GM23338 (cell line): ENCODE results near the gene DST. TPM values are rescaled to one million over a fixed set of nuclear protein-coding genes. Genes with fewer than 3 reads are reported as not detected.

Experiments used
- ATAC-seq: fragments of 200-7000 bp; cut with Tn5 transposase; 3 replicates; pipeline ENCODE4 v1.9.1; 2020
- DNase-seq: peaks from one replicate; pipeline ENCODE4 v3.0.0-alpha.2; 2015; ENCODE audit warnings: low spot score
- H2AFZ ChIP-seq: fragments of 200-600 bp; sonication (generic); 2 replicates; pipeline ENCODE4 v1.8.0; 2016; ENCODE audit warnings: antibody characterized with exemption, mild to moderate bottlenecking, moderate library complexity
- H3F3A ChIP-seq: fragments of 200-600 bp; sonication (generic); replicated peaks from 2 replicates; pipeline ENCODE4 v1.8.0; 2017; ENCODE audit warnings: antibody characterized with exemption, mixed run types, low read depth
- H3K27ac ChIP-seq: fragments of 200-600 bp; sonication (generic); 2 replicates; pipeline ENCODE4 v1.6.1; 2016; ENCODE audit warnings: low read depth
- H3K27me3 ChIP-seq: fragments of 200-600 bp; sonication (generic); 2 replicates; pipeline ENCODE4 v1.8.0; 2016; ENCODE audit warnings: mild to moderate bottlenecking, mixed run types, moderate library complexity; ENCODE audit not compliant: insufficient read depth
- H3K36me3 ChIP-seq: fragments of 200-600 bp; sonication (generic); 2 replicates; pipeline ENCODE4 v1.8.0; 2016; ENCODE audit warnings: mild to moderate bottlenecking; ENCODE audit not compliant: insufficient read depth
- H3K4me1 ChIP-seq: fragments of 200-600 bp; sonication (generic); 2 replicates; pipeline ENCODE4 v1.8.0; 2016; ENCODE audit warnings: mild to moderate bottlenecking, moderate library complexity; ENCODE audit not compliant: insufficient read depth
- H3K4me2 ChIP-seq: fragments of 200-600 bp; sonication (generic); 2 replicates; pipeline ENCODE4 v1.7.1; 2017; ENCODE audit warnings: mixed run types
- H3K4me3 ChIP-seq: fragments of 200-600 bp; sonication (generic); 2 replicates; pipeline ENCODE4 v1.6.1; 2016; ENCODE audit warnings: mixed run types
- H3K79me2 ChIP-seq: fragments of 200-600 bp; sonication (generic); replicated peaks from 2 replicates; pipeline ENCODE4 v1.8.0; 2017; ENCODE audit warnings: mild to moderate bottlenecking; ENCODE audit not compliant: insufficient read depth
- H3K9me2 ChIP-seq: fragments of 200-600 bp; sonication (generic); 2 replicates; pipeline ENCODE4 v1.8.0; 2017; ENCODE audit not compliant: insufficient read depth
- H4K20me1 ChIP-seq: fragments of 200-600 bp; sonication (generic); replicated peaks from 2 replicates; pipeline ENCODE4 v1.8.0; 2017; ENCODE audit warnings: mild to moderate bottlenecking; ENCODE audit not compliant: insufficient read depth
- H3K27ac Mint-ChIP-seq: 2 replicates; pipeline ENCODE4 v1.8.0; 2020; ENCODE audit warnings: inconsistent platforms, mild to moderate bottlenecking, moderate library complexity, mixed read lengths
- H3K27me3 Mint-ChIP-seq: 3 replicates; pipeline ENCODE4 v1.8.0; 2022; ENCODE audit warnings: low read depth, mild to moderate bottlenecking, moderate library complexity, mixed read lengths, inconsistent platforms; ENCODE audit not compliant: insufficient read depth, poor library complexity
- H3K36me3 Mint-ChIP-seq: 3 replicates; pipeline ENCODE4 v1.8.0; 2021; ENCODE audit warnings: low read depth, mild to moderate bottlenecking, inconsistent platforms, moderate library complexity, mixed read lengths
- H3K4me1 Mint-ChIP-seq: 3 replicates; pipeline ENCODE4 v1.8.0; 2020; ENCODE audit warnings: mild to moderate bottlenecking, inconsistent platforms, mixed read lengths
- H3K4me3 Mint-ChIP-seq: 3 replicates; pipeline ENCODE4 v1.8.0; 2021; ENCODE audit warnings: moderate library complexity, mild to moderate bottlenecking, inconsistent platforms, mixed read lengths
- H3K9me3 Mint-ChIP-seq: 3 replicates; pipeline ENCODE4 v1.8.0; 2020; ENCODE audit warnings: moderate library complexity, mild to moderate bottlenecking, inconsistent platforms, mixed read lengths
- CREB1 ChIP-seq: fragments of 250-450 bp; sonication (Bioruptor Pico); IDR thresholded peaks from 2 replicates; pipeline ENCODE4 v1.5.0; 2020; ENCODE audit warnings: low read depth, mild to moderate bottlenecking, moderate library complexity
- CTCF ChIP-seq, 2 experiments: fragments of 200-600 bp in 1 of 2; sonication (generic) in 1 of 2; conservative IDR thresholded peaks; 2 replicates each; pipeline versions ENCODE4 v1.5.1 to v1.6.1; 2016 to 2017; ENCODE audit warnings: antibody characterized with exemption in 2 of 2, low read depth in 2 of 2, mild to moderate bottlenecking in 2 of 2, moderate library complexity in 1 of 2
- ETS1 ChIP-seq: IDR thresholded peaks from 2 replicates; pipeline ENCODE4 v1.6.1; 2016; ENCODE audit warnings: antibody characterized with exemption
- EZH2 ChIP-seq: fragments of 200-600 bp; sonication (generic); IDR thresholded peaks from one replicate; pipeline ENCODE4 v1.8.0; 2017; ENCODE audit warnings: antibody characterized with exemption, mild to moderate bottlenecking, low read depth; ENCODE audit not compliant: unreplicated experiment
- EZH2phosphoT487 ChIP-seq: fragments of 200-600 bp; sonication (generic); IDR thresholded peaks from one replicate; pipeline ENCODE4 v1.8.1; 2018; ENCODE audit warnings: antibody characterized with exemption; ENCODE audit not compliant: unreplicated experiment
- JUNB ChIP-seq: IDR thresholded peaks from one replicate; pipeline ENCODE4 v1.6.1; 2016; ENCODE audit warnings: antibody characterized with exemption; ENCODE audit not compliant: unreplicated experiment
- NANOG ChIP-seq: IDR thresholded peaks from 2 replicates; pipeline ENCODE4 v1.6.1; 2016; ENCODE audit warnings: antibody characterized with exemption, borderline replicate concordance
- POLR2AphosphoS5 ChIP-seq: IDR thresholded peaks from 2 replicates; pipeline ENCODE4 v1.6.1; 2016; ENCODE audit warnings: antibody characterized with exemption, low read depth
- REST ChIP-seq: IDR thresholded peaks from one replicate; pipeline ENCODE4 v1.6.1; 2018; ENCODE audit warnings: antibody characterized with exemption; ENCODE audit not compliant: unreplicated experiment
- STAT1 ChIP-seq: IDR thresholded peaks from one replicate; pipeline ENCODE4 v1.6.1; 2016; ENCODE audit warnings: antibody characterized with exemption; ENCODE audit not compliant: unreplicated experiment
- ZNF114 ChIP-seq: fragments of 250-450 bp; sonication (Bioruptor Pico); IDR thresholded peaks from 2 replicates; pipeline ENCODE4 v1.5.0; 2020; ENCODE audit warnings: mild to moderate bottlenecking, moderate library complexity
- ZNF331 ChIP-seq: fragments of 250-450 bp; sonication (Bioruptor Pico); IDR thresholded peaks from 2 replicates; pipeline ENCODE4 v1.5.0; 2020; ENCODE audit warnings: low read depth, mild to moderate bottlenecking, moderate library complexity
- ZNF462 ChIP-seq: fragments of 250-450 bp; sonication (Bioruptor Pico); IDR thresholded peaks from 2 replicates; pipeline ENCODE4 v1.5.0; 2020; ENCODE audit warnings: mild to moderate bottlenecking, moderate library complexity
- polyA plus RNA-seq: library from polyadenylated mRNA; unstranded; fragments of >200 nt; fragmentation: Nextera tagmentation; extraction: Ambion mirVana; gene quantifications from 2 replicates; pipeline ENCODE4 v1.2.1, GENCODE V29; 2016
- total RNA-seq: library from RNA; depleted of rRNA; stranded (reverse); fragments of >200 nt; shearing (Covaris generic); gene quantifications from 2 replicates; pipeline ENCODE4 v1.2.3, GENCODE V29; 2014

The DST gene
- total and polyA plus RNA-seq, 2 experiments from 2014 or later: 88.7 to 188 TPM

GRCh38 chr6:56650191-56650590, 7.5 kb upstream of the DST start:
- Histone ChIP-seq H3K4me1 (peaks cover 24% of the 10 kb centered on the region), H3K4me2 (no peak overlapping the region), H3K27ac (no peak overlapping the region), H3K9me2 (no peaks in the 10 kb centered on the region), H3K79me2 (no peaks in the 10 kb centered on the region), H4K20me1 (0 out of 2 replicates have a peak, but pooled peaks cover 8% of the 10 kb centered on the region), H3F3A (no peaks in the 10 kb centered on the region), H3K4me3 (no peak overlapping the region), H2AFZ (no peak overlapping the region), H3K36me3 (peaks cover 6% of the 10 kb centered on the region; the same call in 1 of the 2 replicates), H3K27me3 (no peaks in the 10 kb centered on the region)
- TF ChIP-seq CTCF (conservative IDR thresholded peaks at IDR 0.05; ENCODE audit: low read depth in 2 of 2) (no peak), ZNF114 (CRISPR knock-in tag) (no peak), STAT1 (no peak), JUNB (no peak), CREB1 (CRISPR knock-in tag) (no peak), ZNF331 (CRISPR knock-in tag) (no peak), ZNF462 (CRISPR knock-in tag) (no peak), REST (no peak), NANOG (no peak), ETS1 (no peak), EZH2phosphoT487 (no peak), POLR2AphosphoS5 (no peak), EZH2 (no peak)
- ATAC-seq (no peak), DNase-seq (no peak)
- peaks cover 34% of the 10 kb centered on the region for H3K4me1 Mint-ChIP-seq
- peak overlapping the region; percentile 71 for H3K27ac Mint-ChIP-seq
- no peaks in the 10 kb centered on the region for H3K27me3 Mint-ChIP-seq
- H3K36me3 Mint-ChIP-seq: peaks cover 26% of the 10 kb centered on the region; the same call in 2 of the 3 replicates
- H3K9me3 Mint-ChIP-seq: no peaks in the 10 kb centered on the region
- no peak overlapping the region for H3K4me3 Mint-ChIP-seq
